Fibroblast of the aortic adventitia (primary cell): ENCODE data around the gene PODNL1. TPM values are rescaled to one million over a fixed set of nuclear protein-coding genes. Genes with fewer than 3 reads are reported as not detected.

ENCODE experiments used
- DNase-seq: peaks from one replicate; pipeline ENCODE4 v3.0.0-alpha.2; 2010; ENCODE audit warnings: low read depth
- H3K4me3 ChIP-seq: 2 replicates; pipeline ENCODE4 v1.5.1; 2011; ENCODE audit warnings: low read depth, mild to moderate bottlenecking, control low read depth, low read length, moderate library complexity
- total RNA-seq: library from RNA; depleted of rRNA; stranded (reverse); fragments of >200 nt; gene quantifications from 2 replicates; pipeline ENCODE4 v1.2.3, GENCODE V29; 2012; ENCODE audit warnings: low replicate concordance
- TF ChIP-seq, protein P1 (sequence below): IDR thresholded peaks from 2 replicates; pipeline ENCODE4 v1.5.1; 2011; ENCODE audit warnings: mild to moderate bottlenecking, low read length, control low read depth, inconsistent platforms; ENCODE audit not compliant: insufficient read depth

The PODNL1 gene
- total RNA-seq, 1 donor: 0.90 TPM

DNA sequence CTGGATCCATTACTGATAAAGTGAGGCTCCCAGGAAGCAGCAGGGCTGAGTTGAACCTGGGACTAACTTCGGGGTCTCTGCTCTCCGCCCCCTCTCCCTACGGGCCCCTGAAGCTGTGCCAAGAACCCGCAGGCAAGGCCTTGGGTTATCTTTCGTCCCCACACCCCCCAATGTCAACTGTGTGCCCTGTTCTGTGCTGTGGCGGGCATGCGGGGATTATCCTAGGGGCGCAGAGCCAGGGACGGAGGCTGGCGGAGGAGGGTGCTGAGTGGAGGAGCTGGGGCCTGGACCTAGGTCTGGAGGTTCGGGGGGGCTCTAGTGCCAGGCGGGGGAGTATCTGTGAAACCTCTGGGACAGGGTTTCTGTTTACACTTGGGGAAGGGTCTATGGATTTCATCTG is 41.5 kb upstream of the PODNL1 start:
- H3K4me3 ChIP-seq: no peak overlapping the region
- no peak for DNase-seq
- TF ChIP-seq, protein P1, sequence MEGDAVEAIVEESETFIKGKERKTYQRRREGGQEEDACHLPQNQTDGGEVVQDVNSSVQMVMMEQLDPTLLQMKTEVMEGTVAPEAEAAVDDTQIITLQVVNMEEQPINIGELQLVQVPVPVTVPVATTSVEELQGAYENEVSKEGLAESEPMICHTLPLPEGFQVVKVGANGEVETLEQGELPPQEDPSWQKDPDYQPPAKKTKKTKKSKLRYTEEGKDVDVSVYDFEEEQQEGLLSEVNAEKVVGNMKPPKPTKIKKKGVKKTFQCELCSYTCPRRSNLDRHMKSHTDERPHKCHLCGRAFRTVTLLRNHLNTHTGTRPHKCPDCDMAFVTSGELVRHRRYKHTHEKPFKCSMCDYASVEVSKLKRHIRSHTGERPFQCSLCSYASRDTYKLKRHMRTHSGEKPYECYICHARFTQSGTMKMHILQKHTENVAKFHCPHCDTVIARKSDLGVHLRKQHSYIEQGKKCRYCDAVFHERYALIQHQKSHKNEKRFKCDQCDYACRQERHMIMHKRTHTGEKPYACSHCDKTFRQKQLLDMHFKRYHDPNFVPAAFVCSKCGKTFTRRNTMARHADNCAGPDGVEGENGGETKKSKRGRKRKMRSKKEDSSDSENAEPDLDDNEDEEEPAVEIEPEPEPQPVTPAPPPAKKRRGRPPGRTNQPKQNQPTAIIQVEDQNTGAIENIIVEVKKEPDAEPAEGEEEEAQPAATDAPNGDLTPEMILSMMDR: no peak

DNA sequence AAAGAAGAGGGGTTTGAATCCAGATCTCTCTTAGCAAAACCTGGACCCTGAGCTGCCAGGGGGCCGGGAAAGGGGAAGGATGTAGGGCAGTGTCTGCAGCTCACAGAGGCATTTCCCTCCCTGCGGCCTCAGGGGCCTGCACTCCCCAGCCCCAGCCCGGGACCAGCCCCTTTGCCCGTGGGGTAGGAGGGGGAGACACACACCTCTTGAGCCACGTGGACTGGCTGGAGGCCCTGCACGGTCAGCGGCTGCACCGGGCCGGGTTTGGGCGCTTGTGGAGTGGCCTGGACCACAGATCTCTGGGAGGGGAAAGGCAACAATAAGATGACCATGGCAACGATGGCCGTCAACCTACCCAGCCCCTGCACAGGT is 41.0 kb upstream of the PODNL1 start:
- no peak for DNase-seq
- no peak overlapping the region for H3K4me3 ChIP-seq
- TF ChIP-seq, protein P1: no peak

DNA sequence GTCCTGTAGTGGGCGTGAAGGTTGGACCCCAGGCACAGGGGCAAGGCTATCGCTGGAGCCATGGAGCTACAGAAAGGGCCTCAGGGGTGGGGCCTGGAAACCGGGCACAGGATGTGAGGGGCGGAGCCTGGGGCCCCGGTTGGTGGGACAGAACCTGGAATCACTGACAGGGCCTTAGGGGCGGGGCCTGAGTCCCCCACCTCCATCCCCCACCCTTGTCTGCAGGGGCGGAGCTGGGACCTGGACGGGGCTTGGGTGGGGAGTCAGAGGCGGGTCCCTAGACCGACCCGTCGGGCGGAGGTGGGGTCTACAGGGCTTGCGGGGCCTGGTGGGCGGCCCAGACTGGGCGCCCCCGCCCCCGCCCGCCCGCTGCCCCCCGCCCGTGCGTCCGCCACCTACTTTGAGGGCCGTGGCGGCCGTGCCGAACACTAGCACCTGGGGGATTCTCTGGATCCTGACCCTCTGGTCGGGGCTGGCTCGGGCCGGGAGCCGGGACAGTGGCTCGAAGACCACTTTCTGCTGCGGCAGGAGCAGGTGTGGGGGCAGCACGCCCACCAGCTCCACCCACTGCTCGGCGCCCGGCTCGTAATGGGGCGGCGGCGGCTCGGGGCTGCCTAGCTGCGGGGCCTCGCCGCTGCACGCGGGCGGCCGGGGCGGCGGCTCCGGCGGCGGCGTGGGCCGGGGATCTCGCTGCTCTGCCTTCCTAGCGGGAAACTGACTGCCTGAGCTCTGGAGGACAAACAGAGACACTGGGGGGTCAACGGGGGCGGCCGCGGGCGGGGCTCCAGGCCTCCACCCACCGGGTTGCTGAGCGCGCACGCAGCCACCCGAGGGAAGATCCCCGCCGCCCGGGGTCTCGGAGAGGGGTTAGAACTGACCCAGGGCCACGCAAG is 40.4 kb upstream of the PODNL1 start:
- no peak for DNase-seq
- no peak overlapping the region for H3K4me3 ChIP-seq
- TF ChIP-seq, protein P1: no peak

GRCh38 chr19:13977803-13978202 is 39.6 kb upstream of the PODNL1 start:
- no peak for DNase-seq
- TF ChIP-seq, protein P1: no peak
- no peak overlapping the region for H3K4me3 ChIP-seq

- no peak overlapping the region for H3K4me3 ChIP-seq
- no peak for DNase-seq
- TF ChIP-seq, protein P1: no peak
These were observed 38.2 kb upstream of the PODNL1 start for GRCh38 chr19:13976446-13976845.

DNA sequence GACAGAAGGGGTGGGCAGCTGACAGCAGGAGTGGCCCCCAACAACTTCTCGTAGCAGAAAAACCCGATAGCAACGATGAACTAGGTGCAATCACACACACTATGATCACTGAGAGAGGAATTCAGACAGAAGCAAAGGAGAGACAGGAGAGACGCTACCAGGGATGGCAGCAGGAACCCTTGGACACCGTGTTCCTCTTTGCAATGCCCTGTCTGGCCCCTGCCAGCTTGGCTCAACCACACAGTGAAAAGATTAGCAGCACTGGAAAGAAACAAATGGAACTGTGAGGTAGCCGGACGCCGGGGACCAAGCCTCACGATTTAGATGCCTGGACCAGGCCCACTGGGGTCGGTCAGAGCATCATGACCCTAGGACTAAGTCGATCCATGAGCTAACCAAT is 37.7 kb upstream of the PODNL1 start:
- H3K4me3 ChIP-seq: no peak overlapping the region
- TF ChIP-seq, protein P1: no peak
- DNase-seq: no peak
